Trophoblast cell (in vitro differentiated cells and primary cell): ENCODE results near the gene FOLR1.
"Not testable (repeated sequence)": the region's sequence is repeated elsewhere in the genome, so short reads cannot be mapped to it uniquely, and the experiment has no call there.

Experiments used
- DNase-seq, 2 donors: peaks; one replicate each; pipeline ENCODE4 v3.0.0-alpha.2; 2016
- H2AFZ ChIP-seq: 2 replicates; pipeline ENCODE4 v1.6.1; 2013; ENCODE audit warnings: low read length, moderate library complexity, mild to moderate bottlenecking; ENCODE audit not compliant: insufficient read depth, poor library complexity
- H2AK5ac ChIP-seq: 2 replicates; pipeline ENCODE4 v1.6.1; 2013; ENCODE audit warnings: mild to moderate bottlenecking, low read length
- H2BK120ac ChIP-seq: 2 replicates; pipeline ENCODE4 v1.6.1; 2013; ENCODE audit warnings: low read length, mild to moderate bottlenecking, moderate library complexity; ENCODE audit not compliant: insufficient read depth, poor library complexity
- H2BK12ac ChIP-seq: 2 replicates; pipeline ENCODE4 v1.6.1; 2013; ENCODE audit warnings: mild to moderate bottlenecking, low read length, moderate library complexity
- H2BK5ac ChIP-seq: 2 replicates; pipeline ENCODE4 v1.6.1; 2013; ENCODE audit warnings: low read length, low read depth, moderate library complexity, mild to moderate bottlenecking; ENCODE audit not compliant: poor library complexity
- H3K14ac ChIP-seq: 2 replicates; pipeline ENCODE4 v1.6.1; 2013; ENCODE audit warnings: mild to moderate bottlenecking, low read length
- H3K18ac ChIP-seq: 2 replicates; pipeline ENCODE4 v1.6.1; 2013; ENCODE audit warnings: mild to moderate bottlenecking, low read length
- H3K23ac ChIP-seq: 2 replicates; pipeline ENCODE4 v1.6.1; 2013; ENCODE audit warnings: low read length
- H3K27ac ChIP-seq: 2 replicates; pipeline ENCODE4 v1.5.1; 2013; ENCODE audit warnings: low read depth, mild to moderate bottlenecking, inconsistent platforms, low read length, moderate library complexity
- H3K27me3 ChIP-seq: 2 replicates; pipeline ENCODE4 v1.6.1; 2013; ENCODE audit warnings: inconsistent platforms, mild to moderate bottlenecking, low read length, moderate library complexity; ENCODE audit not compliant: insufficient read depth
- H3K36me3 ChIP-seq, 2 experiments: 1 replicate in 1 of 2; 2 replicates in 1 of 2; pipeline ENCODE4 v1.6.1; 2013; ENCODE audit warnings: low read length in 2 of 2, mild to moderate bottlenecking in 2 of 2, moderate library complexity in 1 of 2; ENCODE audit not compliant: insufficient read depth in 2 of 2, control insufficient read depth in 1 of 2
- H3K4ac ChIP-seq: 2 replicates; pipeline ENCODE4 v1.6.1; 2013; ENCODE audit warnings: low read depth, mild to moderate bottlenecking, low read length, moderate library complexity
- H3K4me1 ChIP-seq, 2 experiments: 1 replicate in 1 of 2; 2 replicates in 1 of 2; pipeline ENCODE4 v1.6.1; 2013; ENCODE audit warnings: low read length in 2 of 2, mild to moderate bottlenecking in 2 of 2, moderate library complexity in 1 of 2; ENCODE audit not compliant: insufficient read depth in 2 of 2, control insufficient read depth in 1 of 2
- H3K4me2 ChIP-seq: 2 replicates; pipeline ENCODE4 v1.6.1; 2013; ENCODE audit warnings: inconsistent platforms, mild to moderate bottlenecking, low read length, moderate library complexity
- H3K4me3 ChIP-seq: 2 replicates; pipeline ENCODE4 v1.5.1; 2013; ENCODE audit warnings: mild to moderate bottlenecking, low read depth, low read length, inconsistent platforms
- H3K79me1 ChIP-seq: one replicate; pipeline ENCODE4 v1.6.1; 2013; ENCODE audit warnings: low read length
- H3K79me2 ChIP-seq: 2 replicates; pipeline ENCODE4 v1.6.1; 2013; ENCODE audit warnings: low read length, mild to moderate bottlenecking; ENCODE audit not compliant: control insufficient read depth, insufficient read depth, poor library complexity
- H3K9ac ChIP-seq: 2 replicates; pipeline ENCODE4 v1.6.1; 2013; ENCODE audit warnings: mild to moderate bottlenecking, low read length
- H3K9me3 ChIP-seq: 2 replicates; pipeline ENCODE4 v1.6.1; 2013; ENCODE audit warnings: low read depth, mild to moderate bottlenecking, control low read depth, inconsistent platforms, low read length; ENCODE audit not compliant: insufficient read depth
- H4K12ac ChIP-seq: 2 replicates; pipeline ENCODE4 v1.6.1; 2013; ENCODE audit warnings: low read depth, mild to moderate bottlenecking, low read length, moderate library complexity
- H4K8ac ChIP-seq: 2 replicates; pipeline ENCODE4 v1.6.1; 2013; ENCODE audit warnings: low read depth, mild to moderate bottlenecking, low read length, moderate library complexity
- H4K91ac ChIP-seq: one replicate; pipeline ENCODE4 v1.6.1; 2013; ENCODE audit warnings: low read depth, mild to moderate bottlenecking, low read length, moderate library complexity
- WGBS: extraction: QIAGEN DNeasy Blood & Tissue Kit; methylation state at CpG from one replicate; pipeline ENCODE4 v1.1.7; 2013; ENCODE audit warnings: missing lambda C conversion rate; ENCODE audit not compliant: insufficient read length, insufficient coverage; ENCODE audit errors: extremely low coverage; 5-methylcytosine and 5-hydroxymethylcytosine counted together

FOLR1 gene

GRCh38 chr11:72203163-72203562 is 11.2 kb downstream of the FOLR1 start:
- Histone ChIP-seq H4K91ac (no peak overlapping the region), H3K4me3 (no peak overlapping the region), H3K4me1 (peaks cover 0 to 3% of the 10 kb centered on the region in 2 experiments), H3K23ac (no peak overlapping the region), H3K4ac (no peak overlapping the region), H3K27ac (no peak overlapping the region), H4K8ac (no peak overlapping the region), H2BK120ac (no peak overlapping the region), H3K4me2 (no peak overlapping the region), H4K12ac (no peak overlapping the region), H3K9ac (no peak overlapping the region), H3K79me2 (no peaks in the 10 kb centered on the region), H3K14ac (no peak overlapping the region), H3K18ac (no peak overlapping the region), H2BK5ac (no peak overlapping the region), H2AFZ (no peak overlapping the region), H3K27me3 (no peaks in the 10 kb centered on the region), H2AK5ac (no peak overlapping the region), H3K36me3 (no peaks in the 10 kb centered on the region), H3K9me3 (no peaks in the 10 kb centered on the region), H3K79me1 (peaks cover 3% of the 10 kb centered on the region), H2BK12ac (no peak overlapping the region)
- WGBS = no CpG with 5 or more reads among the region's 2 CpGs
- no peak for DNase-seq

DNA sequence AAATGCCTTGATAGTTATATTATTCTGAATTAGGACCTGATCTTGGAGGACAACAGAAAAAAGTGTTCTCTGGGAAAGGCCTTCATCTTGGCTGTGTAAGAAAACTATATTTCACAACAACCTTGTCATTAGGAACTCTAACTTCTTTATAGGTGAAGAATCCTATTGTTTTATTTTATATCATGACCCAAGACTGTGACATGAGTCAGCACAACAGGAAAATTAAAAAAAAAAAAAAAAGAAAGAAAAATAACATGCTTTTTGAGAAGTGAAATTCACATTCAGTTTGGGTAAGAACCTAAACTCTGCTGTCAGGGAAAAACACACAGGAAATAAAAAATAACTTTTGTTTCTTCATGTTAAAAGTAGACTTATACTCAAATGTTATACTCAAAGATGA is 12.9 kb downstream of the FOLR1 start:
- no peak overlapping the region for H2AK5ac ChIP-seq
- no peaks in the 10 kb centered on the region for H3K36me3 ChIP-seq
- no peak overlapping the region for H3K4me2 ChIP-seq
- no peak overlapping the region for H2BK5ac ChIP-seq
- no peaks in the 10 kb centered on the region for H3K79me2 ChIP-seq
- no peak overlapping the region for H3K4ac ChIP-seq
- H2BK120ac ChIP-seq = no peak overlapping the region
- DNase-seq = no peak
- H4K8ac ChIP-seq = no peak overlapping the region
- H4K91ac ChIP-seq = no peak overlapping the region
- no peak overlapping the region for H3K4me3 ChIP-seq
- H2AFZ ChIP-seq = no peak overlapping the region
- no peak overlapping the region for H3K23ac ChIP-seq
- H3K18ac ChIP-seq = no peak overlapping the region
- H3K9ac ChIP-seq = no peak overlapping the region
- peaks cover 1% of the 10 kb centered on the region for H3K9me3 ChIP-seq
- no peaks in the 10 kb centered on the region for H3K79me1 ChIP-seq
- no peak overlapping the region for H3K27ac ChIP-seq
- no peaks in the 10 kb centered on the region for H3K27me3 ChIP-seq
- no peak overlapping the region for H2BK12ac ChIP-seq
- H3K4me1 ChIP-seq = no peaks in the 10 kb centered on the region
- H4K12ac ChIP-seq = no peak overlapping the region
- H3K14ac ChIP-seq = no peak overlapping the region

DNA sequence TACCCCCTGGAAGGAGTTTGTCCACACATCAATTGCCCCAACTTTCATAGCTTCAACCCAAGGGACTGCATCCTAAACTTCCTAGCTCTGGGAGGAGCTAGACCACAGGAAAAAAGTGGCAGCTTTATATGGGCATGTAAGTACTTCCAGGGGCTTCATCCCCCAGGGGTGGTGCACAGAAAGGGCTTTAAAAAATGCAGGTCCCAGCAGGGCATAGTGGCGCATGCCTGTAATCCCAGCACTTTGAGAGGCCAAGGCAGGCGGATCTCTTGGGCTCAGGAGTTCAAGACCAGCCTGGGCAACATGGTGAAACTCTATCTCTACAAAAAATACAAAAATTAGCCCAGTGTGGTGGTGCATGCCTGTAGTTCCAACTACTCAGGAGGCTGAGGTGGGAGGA is 14.9 kb downstream of the FOLR1 start:
- H3K14ac ChIP-seq, H3K79me1 ChIP-seq, H4K12ac ChIP-seq, H3K4me1 ChIP-seq, H3K27ac ChIP-seq, H2BK120ac ChIP-seq, H2AFZ ChIP-seq, H3K4ac ChIP-seq, H3K79me2 ChIP-seq, H3K4me3 ChIP-seq, H4K8ac ChIP-seq, H2BK12ac ChIP-seq, DNase-seq, H3K4me2 ChIP-seq, H4K91ac ChIP-seq, H3K9me3 ChIP-seq, H3K36me3 ChIP-seq, H3K18ac ChIP-seq, H2BK5ac ChIP-seq, H3K23ac ChIP-seq, H3K27me3 ChIP-seq, H2AK5ac ChIP-seq, H3K9ac ChIP-seq: not testable (repeated sequence)
- WGBS = no CpG with 5 or more reads among the region's 2 CpGs

DNA sequence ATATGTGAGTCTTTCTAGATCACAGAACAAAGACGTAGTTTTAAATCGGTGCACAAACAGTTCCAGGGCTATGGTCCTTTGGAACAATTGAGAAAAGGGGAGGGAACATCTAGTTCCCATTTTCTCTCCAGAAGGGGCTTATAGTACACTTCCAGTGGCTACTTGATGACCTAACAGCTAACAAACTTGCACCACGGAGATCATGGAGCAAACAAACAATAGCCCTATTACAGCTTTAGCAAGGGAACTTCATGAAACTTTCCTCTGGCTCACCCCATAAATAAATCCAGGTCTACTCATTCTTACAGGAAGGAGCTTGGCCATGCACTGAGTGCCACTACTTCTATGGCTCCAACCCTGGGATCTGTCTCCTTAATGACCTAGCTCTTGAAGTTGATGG is 16.3 kb downstream of the FOLR1 start:
- peaks cover 1% of the 10 kb centered on the region for H3K9me3 ChIP-seq

More for the DNA sequence above, 16.3 kb downstream of the FOLR1 start:
- Histone ChIP-seq H3K14ac (no peak overlapping the region), H3K4me3 (no peak overlapping the region), H3K4ac (no peak overlapping the region), H3K36me3 (no peaks in the 10 kb centered on the region), H4K12ac (no peak overlapping the region), H3K4me1 (no peaks in the 10 kb centered on the region), H3K27ac (no peak overlapping the region), H2AFZ (no peak overlapping the region), H3K18ac (no peak overlapping the region), H2BK12ac (no peak overlapping the region), H3K23ac (no peak overlapping the region), H2AK5ac (no peak overlapping the region), H4K8ac (no peak overlapping the region), H3K27me3 (no peaks in the 10 kb centered on the region), H4K91ac (no peak overlapping the region), H3K4me2 (no peak overlapping the region), H3K79me1 (no peaks in the 10 kb centered on the region), H3K9ac (no peak overlapping the region), H2BK5ac (no peak overlapping the region), H3K79me2 (no peaks in the 10 kb centered on the region), H2BK120ac (no peak overlapping the region)
- DNase-seq = no peak
- WGBS = no CpG with 5 or more reads among the region's 3 CpGs
